Endodermal cell (in vitro differentiated cells): ENCODE measurements around the gene VCAM1. TPM values are rescaled to one million over a fixed set of nuclear protein-coding genes. Genes with fewer than 3 reads are reported as not detected.

ENCODE experiments used
- DNase-seq: peaks from one replicate; pipeline ENCODE4 v3.0.0-alpha.2; 2017
- H3K27ac ChIP-seq: 2 replicates; pipeline ENCODE4 v1.5.1; 2013; ENCODE audit warnings: mild to moderate bottlenecking, low read depth, low read length, moderate library complexity
- H3K27me3 ChIP-seq: 2 replicates; pipeline ENCODE4 v1.6.1; 2013; ENCODE audit warnings: mild to moderate bottlenecking, low read length, moderate library complexity; ENCODE audit not compliant: insufficient read depth, control insufficient read depth, poor library complexity, severe bottlenecking
- H3K36me3 ChIP-seq: 2 replicates; pipeline ENCODE4 v1.7.0; 2013; ENCODE audit warnings: mild to moderate bottlenecking, low read length, moderate library complexity; ENCODE audit not compliant: control insufficient read depth, insufficient read depth
- H3K4me1 ChIP-seq: one replicate; pipeline ENCODE4 v1.7.0; 2013; ENCODE audit warnings: low read length; ENCODE audit not compliant: control insufficient read depth, insufficient read depth
- H3K4me3 ChIP-seq: 2 replicates; pipeline ENCODE4 v1.5.1; 2013; ENCODE audit warnings: mild to moderate bottlenecking, low read length, moderate library complexity
- H3K9ac ChIP-seq: 2 replicates; pipeline ENCODE4 v1.6.1; 2013; ENCODE audit warnings: mild to moderate bottlenecking, low read length, moderate library complexity; ENCODE audit not compliant: poor library complexity, severe bottlenecking; ENCODE audit errors: extremely low read depth
- H3K9me3 ChIP-seq: 2 replicates; pipeline ENCODE4 v1.6.1; 2013; ENCODE audit warnings: mild to moderate bottlenecking, low read length, moderate library complexity; ENCODE audit not compliant: control insufficient read depth
- H3K27ac Mint-ChIP-seq: 2 replicates; pipeline ENCODE4 v1.8.0; 2020; ENCODE audit warnings: mixed read lengths
- H3K27me3 Mint-ChIP-seq: 2 replicates; pipeline ENCODE4 v1.8.0; 2021; ENCODE audit warnings: mild to moderate bottlenecking, mixed read lengths; ENCODE audit not compliant: insufficient read depth
- H3K36me3 Mint-ChIP-seq: 2 replicates; pipeline ENCODE4 v1.8.0; 2020; ENCODE audit warnings: low read depth, mixed read lengths
- H3K4me1 Mint-ChIP-seq: 2 replicates; pipeline ENCODE4 v1.8.0; 2020; ENCODE audit warnings: mixed read lengths
- H3K4me3 Mint-ChIP-seq: 2 replicates; pipeline ENCODE4 v1.8.0; 2020; ENCODE audit warnings: mild to moderate bottlenecking, moderate library complexity, mixed read lengths
- H3K9me3 Mint-ChIP-seq: 2 replicates; pipeline ENCODE4 v1.8.0; 2020; ENCODE audit warnings: mild to moderate bottlenecking, mixed read lengths
- CTCF ChIP-seq: fragments of 200-600 bp; sonication (generic); conservative IDR thresholded peaks from 2 replicates; pipeline ENCODE4 v1.5.0; 2021; ENCODE audit warnings: antibody characterized with exemption, mild to moderate bottlenecking
- WGBS, 2 experiments: methylation state at CpG; one replicate each; pipeline versions ENCODE4 v1.1.5 to v1.1.7; 2013; ENCODE audit warnings: missing lambda C conversion rate in 2 of 2, mixed read lengths in 1 of 2; ENCODE audit not compliant: insufficient coverage in 1 of 2, insufficient read length in 1 of 2; 5-methylcytosine and 5-hydroxymethylcytosine counted together
- total RNA-seq, 2 donors: library from RNA; stranded (reverse); fragmentation: NEBNext Ultra II Directional in 1 of 2; extraction: Animal tissue kit (Norgen Biotek cat#: 25700) in 1 of 2; gene quantifications; 2 replicates in 1 of 2; 3 replicates in 1 of 2; pipeline ENCODE4 v1.2.1, GENCODE V29; 2021

Gene VCAM1
- total RNA-seq, 2 donors from 2014 or later, result 1.4 to 1.7 TPM

GRCh38 chr1:100683448-100684349 is 35.8 kb upstream of the VCAM1 start:
- DNase-seq, result no peak
- no peaks in the 10 kb centered on the region for H3K36me3 Mint-ChIP-seq
- WGBS, 2 experiments, result 94 to 100% methylated on average over 2 of the region's 2 CpGs

GRCh38 chr1:100699744-100700143 is 19.8 kb upstream of the VCAM1 start:
- Histone ChIP-seq H3K4me1 (peaks cover 9% of the 10 kb centered on the region), H3K27ac (no peak overlapping the region), H3K4me3 (no peak overlapping the region), H3K9ac (no peak overlapping the region), H3K9me3 (peaks cover 30% of the 10 kb centered on the region), H3K36me3 (no peaks in the 10 kb centered on the region), H3K27me3 (no peaks in the 10 kb centered on the region)
- no peak overlapping the region for H3K4me3 Mint-ChIP-seq
- H3K27ac Mint-ChIP-seq, result no peak overlapping the region
- H3K27me3 Mint-ChIP-seq, result peaks cover 2% of the 10 kb centered on the region
- 91% methylated on average over 1 of the region's 1 CpG; no CpG with 5 or more reads in 1 of the 2 experiments for WGBS, 2 experiments
- peaks cover 11% of the 10 kb centered on the region for H3K9me3 Mint-ChIP-seq
- no peaks in the 10 kb centered on the region for H3K36me3 Mint-ChIP-seq
- TF ChIP-seq CTCF, result no peak
- peaks cover 13% of the 10 kb centered on the region for H3K4me1 Mint-ChIP-seq
- no peak for DNase-seq

More at GRCh38 chr1:100683448-100684349, 35.8 kb upstream of the VCAM1 start:
- Mint-ChIP-seq H3K4me3 (no peak overlapping the region), H3K9me3 (peaks cover 8% of the 10 kb centered on the region), H3K4me1 (no peaks in the 10 kb centered on the region), H3K27me3 (peaks cover 4% of the 10 kb centered on the region), H3K27ac (peak overlapping the region; percentile 10)
- no peak overlapping the region for H3K9ac ChIP-seq
- no peaks in the 10 kb centered on the region for H3K36me3 ChIP-seq
- no peaks in the 10 kb centered on the region for H3K27me3 ChIP-seq
- H3K9me3 ChIP-seq, result peaks cover 16% of the 10 kb centered on the region
- TF ChIP-seq CTCF, result no peak
- no peak overlapping the region for H3K27ac ChIP-seq
- H3K4me3 ChIP-seq, result no peak overlapping the region
- no peaks in the 10 kb centered on the region for H3K4me1 ChIP-seq

- peaks cover 15% of the 10 kb centered on the region for H3K4me1 Mint-ChIP-seq
- Histone ChIP-seq H3K4me1 (peaks cover 9% of the 10 kb centered on the region), H3K27ac (no peak overlapping the region), H3K4me3 (no peak overlapping the region), H3K9ac (no peak overlapping the region), H3K27me3 (no peaks in the 10 kb centered on the region), H3K9me3 (peaks cover 23% of the 10 kb centered on the region), H3K36me3 (no peaks in the 10 kb centered on the region)
- WGBS, 2 experiments, result 91% methylated on average over 4 of the region's 4 CpGs; no CpG with 5 or more reads in 1 of the 2 experiments
- DNase-seq, result no peak
- H3K4me3 Mint-ChIP-seq, result no peak overlapping the region
- no peaks in the 10 kb centered on the region for H3K36me3 Mint-ChIP-seq
- H3K27me3 Mint-ChIP-seq, result peaks cover 2% of the 10 kb centered on the region
- no peak overlapping the region for H3K27ac Mint-ChIP-seq
- TF ChIP-seq CTCF, result no peak
- peaks cover 10% of the 10 kb centered on the region for H3K9me3 Mint-ChIP-seq
Measured at GRCh38 chr1:100700586-100700985, 19.0 kb upstream of the VCAM1 start.
